PC-9 (cell line): ENCODE results near the gene GOLGA6D. TPM values are rescaled to one million over a fixed set of nuclear protein-coding genes. Genes with fewer than 3 reads are reported as not detected.
"Not testable (repeated sequence)": the region's sequence is repeated elsewhere in the genome, so short reads cannot be mapped to it uniquely, and the experiment has no call there.

Experiments
- BruUV-seq: library from RNA; stranded (reverse); fragments of 400-500 nt; replicated peaks from 2 replicates; lab custom pipeline; 2021; lab: Mats Ljungman, UMichigan
- CTCF ChIA-PET: fragments of 300-600 bp; sonication (Branson Sonifier 250); formaldehyde crosslinking; loops from one replicate; lab custom pipeline; 2022; ENCODE audit warnings: antibody characterized with exemption; lab: Charles Lee
- POLR2A ChIA-PET: fragments of 300-600 bp; sonication (Branson Sonifier 250); formaldehyde crosslinking; loops from one replicate; lab custom pipeline; 2022; ENCODE audit warnings: antibody characterized with exemption; ENCODE audit not compliant: unreplicated experiment; lab: Charles Lee
- DNase-seq, 2 experiments: peaks; one replicate each; pipeline versions ENCODE4 v3.0.0 to v3.0.0-alpha.2; 2015 to 2022; ENCODE audit warnings: mixed read lengths in 1 of 2
- H2AFZ ChIP-seq: fragments of 200-600 bp; sonication (generic); 2 replicates; pipeline ENCODE4 v1.8.1; 2017; ENCODE audit warnings: antibody characterized with exemption
- H3F3A ChIP-seq: fragments of 200-600 bp; sonication (generic); 2 replicates; pipeline ENCODE4 v1.8.1; 2017; ENCODE audit warnings: antibody characterized with exemption, mild to moderate bottlenecking, low read depth; ENCODE audit not compliant: insufficient read depth
- H3K27ac ChIP-seq: fragments of 200-600 bp; sonication (generic); 2 replicates; pipeline ENCODE4 v1.6.1; 2016; ENCODE audit warnings: mixed run types
- H3K27me3 ChIP-seq: fragments of 200-600 bp; sonication (generic); 2 replicates; pipeline ENCODE4 v1.6.1; 2016; ENCODE audit warnings: low read depth, mixed run types; ENCODE audit not compliant: insufficient read depth
- H3K36me3 ChIP-seq: fragments of 200-600 bp; sonication (generic); 2 replicates; pipeline ENCODE4 v1.6.1; 2016; ENCODE audit warnings: low read depth, mixed run types
- H3K4me1 ChIP-seq: fragments of 200-600 bp; sonication (generic); replicated peaks from 2 replicates; pipeline ENCODE4 v1.6.1; 2016; ENCODE audit warnings: mixed run types; ENCODE audit not compliant: insufficient read depth
- H3K4me2 ChIP-seq: fragments of 200-600 bp; sonication (generic); 2 replicates; pipeline ENCODE4 v1.6.1; 2017; ENCODE audit warnings: mixed run types
- H3K4me3 ChIP-seq: fragments of 200-600 bp; sonication (generic); 2 replicates; pipeline ENCODE4 v1.6.1; 2016; ENCODE audit warnings: mixed run types
- H3K79me2 ChIP-seq: fragments of 200-600 bp; sonication (generic); 2 replicates; pipeline ENCODE4 v1.6.1; 2017; ENCODE audit warnings: low read depth, mixed run types
- H3K9me2 ChIP-seq: fragments of 200-600 bp; sonication (generic); 2 replicates; pipeline ENCODE4 v1.8.1; 2017; ENCODE audit warnings: mild to moderate bottlenecking; ENCODE audit not compliant: insufficient read depth
- H3K9me3 ChIP-seq: fragments of 200-600 bp; sonication (generic); 2 replicates; pipeline ENCODE4 v1.8.1; 2016; ENCODE audit warnings: low read depth; ENCODE audit not compliant: insufficient read depth
- H4K20me1 ChIP-seq: fragments of 200-600 bp; sonication (generic); 2 replicates; pipeline ENCODE4 v1.8.1; 2017; ENCODE audit not compliant: insufficient read depth
- EZH2 ChIP-seq: fragments of 200-600 bp; sonication (generic); IDR thresholded peaks from 2 replicates; pipeline ENCODE4 v1.8.0; 2017; ENCODE audit warnings: antibody characterized with exemption, low read depth
- intact Hi-C: fragments of 100-400 bp; cut with micrococcal nuclease; formaldehyde crosslinking; loops from one replicate; pipeline ENCODE4 v1.10.0; 2022; ENCODE audit not compliant: unreplicated experiment
- total RNA-seq: library from RNA; stranded (reverse); gene quantifications from 2 replicates; pipeline ENCODE4 v1.2.3, GENCODE V29; 2021
- TF ChIP-seq, protein P1 (sequence below): fragments of 200-600 bp; sonication (generic); conservative IDR thresholded peaks from 2 replicates; pipeline ENCODE4 v1.6.1; 2017; ENCODE audit warnings: mixed run types, antibody characterized with exemption, mild to moderate bottlenecking, moderate library complexity

The GOLGA6D gene
- total RNA-seq, 1 experiment from 2014 or later, result not detected

DNA sequence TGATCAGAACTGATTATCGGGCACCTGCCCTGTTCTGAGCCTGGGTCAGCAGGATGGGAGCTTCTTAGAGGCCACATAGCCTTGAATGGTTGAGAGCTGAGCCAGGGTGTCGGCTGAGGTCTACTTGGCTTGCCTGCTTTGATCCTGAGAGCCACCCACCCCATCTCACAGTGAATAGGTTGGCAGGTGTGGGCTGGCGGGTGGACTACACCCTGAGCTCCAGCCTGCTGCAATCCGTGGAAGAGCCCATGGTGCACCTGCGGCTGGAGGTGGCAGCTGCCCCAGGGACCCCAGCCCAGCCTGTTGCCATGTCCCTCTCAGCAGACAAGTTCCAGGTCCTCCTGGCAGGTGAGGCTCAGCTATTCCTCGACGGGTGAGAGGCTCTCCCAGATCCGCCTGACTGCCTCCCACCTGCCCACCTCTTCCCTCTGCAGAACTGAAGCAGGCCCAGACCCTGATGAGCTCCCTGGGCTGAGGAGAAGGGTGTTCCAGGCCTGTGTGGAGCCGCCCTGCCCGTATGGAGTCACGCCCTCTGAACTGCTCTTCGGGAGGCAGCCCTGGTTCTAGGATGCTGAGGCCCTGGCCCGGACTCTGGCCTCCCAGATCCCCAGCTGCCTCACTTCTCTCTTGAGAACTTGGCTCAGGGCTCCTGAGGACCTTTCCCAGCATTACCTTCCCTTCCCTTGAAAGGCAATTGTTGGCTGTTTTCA, 57.1 kb downstream of the GOLGA6D start:
- CTCF ChIA-PET, result no interaction called here

DNA sequence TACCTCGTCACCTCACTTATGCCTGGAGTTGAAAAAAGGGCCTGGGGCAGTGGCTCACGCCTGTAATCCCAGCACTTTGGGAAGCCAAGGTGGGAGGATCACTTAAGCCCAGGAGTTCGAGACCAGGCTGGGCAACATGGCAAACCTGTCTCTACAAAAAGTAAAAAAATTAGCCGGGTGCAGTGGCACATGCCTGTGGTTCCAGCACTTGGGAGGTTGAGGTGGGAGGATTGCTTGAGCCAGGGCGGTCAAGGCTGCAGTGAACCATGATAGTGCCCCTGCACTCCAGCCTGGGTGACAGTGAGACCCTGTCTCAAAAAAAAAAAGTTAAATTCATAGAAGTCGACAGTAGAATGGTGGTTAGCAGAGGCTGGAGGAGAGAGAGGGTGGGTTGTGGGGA, 59.6 kb downstream of the GOLGA6D start:
- TF ChIP-seq, protein P1, sequence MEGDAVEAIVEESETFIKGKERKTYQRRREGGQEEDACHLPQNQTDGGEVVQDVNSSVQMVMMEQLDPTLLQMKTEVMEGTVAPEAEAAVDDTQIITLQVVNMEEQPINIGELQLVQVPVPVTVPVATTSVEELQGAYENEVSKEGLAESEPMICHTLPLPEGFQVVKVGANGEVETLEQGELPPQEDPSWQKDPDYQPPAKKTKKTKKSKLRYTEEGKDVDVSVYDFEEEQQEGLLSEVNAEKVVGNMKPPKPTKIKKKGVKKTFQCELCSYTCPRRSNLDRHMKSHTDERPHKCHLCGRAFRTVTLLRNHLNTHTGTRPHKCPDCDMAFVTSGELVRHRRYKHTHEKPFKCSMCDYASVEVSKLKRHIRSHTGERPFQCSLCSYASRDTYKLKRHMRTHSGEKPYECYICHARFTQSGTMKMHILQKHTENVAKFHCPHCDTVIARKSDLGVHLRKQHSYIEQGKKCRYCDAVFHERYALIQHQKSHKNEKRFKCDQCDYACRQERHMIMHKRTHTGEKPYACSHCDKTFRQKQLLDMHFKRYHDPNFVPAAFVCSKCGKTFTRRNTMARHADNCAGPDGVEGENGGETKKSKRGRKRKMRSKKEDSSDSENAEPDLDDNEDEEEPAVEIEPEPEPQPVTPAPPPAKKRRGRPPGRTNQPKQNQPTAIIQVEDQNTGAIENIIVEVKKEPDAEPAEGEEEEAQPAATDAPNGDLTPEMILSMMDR, result no peak
- no peak for TF ChIP-seq EZH2
- POLR2A ChIA-PET, result interaction anchor here (0.7 kb wide), 1 partner anchor 18 kb away, joined by 3 read pairs; no protein-coding TSS in a partner anchor
- Histone ChIP-seq H2AFZ (no peak overlapping the region), H3K4me3 (no peak overlapping the region), H3K9me2 (no peaks in the 10 kb centered on the region), H3K27ac (no peak overlapping the region), H3K4me2 (no peak overlapping the region), H3F3A (peaks cover 3% of the 10 kb centered on the region; the same call in 1 of the 2 replicates), H3K4me1 (no peaks in the 10 kb centered on the region), H4K20me1 (no peaks in the 10 kb centered on the region), H3K9me3 (no peaks in the 10 kb centered on the region), H3K27me3 (no peaks in the 10 kb centered on the region), H3K36me3 (no peaks in the 10 kb centered on the region; the same call in 1 of the 2 replicates), H3K79me2 (no peaks in the 10 kb centered on the region)
- BruUV-seq, result no TSS peak
- no peak for DNase-seq
- intact Hi-C loops, result no loop called here
- CTCF ChIA-PET, result no interaction called here

More for the DNA sequence above, 57.1 kb downstream of the GOLGA6D start:
- peaks cover 10% of the 10 kb centered on the region; the same call in 1 of the 2 replicates for H3K79me2 ChIP-seq
- intact Hi-C loops, result no loop called here
- H3K27ac ChIP-seq, result no peak overlapping the region
- BruUV-seq, result TSS peak; percentile 7
- H3F3A ChIP-seq, result peaks cover 2% of the 10 kb centered on the region; the same call in 1 of the 2 replicates
- no peaks in the 10 kb centered on the region; the same call in 1 of the 2 replicates for H3K36me3 ChIP-seq
- H3K4me2 ChIP-seq, result no peak overlapping the region
- no peaks in the 10 kb centered on the region for H3K27me3 ChIP-seq
- no peaks in the 10 kb centered on the region for H3K9me3 ChIP-seq
- TF ChIP-seq, protein P1, result no peak
- TF ChIP-seq EZH2, result no peak
- POLR2A ChIA-PET, result interaction anchor here (0.6 kb wide), 2 partner anchors 10 to 409 kb away, joined by 19 to 34 read pairs; no protein-coding TSS in a partner anchor
- no peaks in the 10 kb centered on the region for H4K20me1 ChIP-seq
- H2AFZ ChIP-seq, result no peak overlapping the region
- H3K9me2 ChIP-seq, result no peaks in the 10 kb centered on the region
- H3K4me1 ChIP-seq, result peaks cover 13% of the 10 kb centered on the region; the same call in 1 of the 2 replicates
- DNase-seq, result no peak
- H3K4me3 ChIP-seq, result no peak overlapping the region

DNA sequence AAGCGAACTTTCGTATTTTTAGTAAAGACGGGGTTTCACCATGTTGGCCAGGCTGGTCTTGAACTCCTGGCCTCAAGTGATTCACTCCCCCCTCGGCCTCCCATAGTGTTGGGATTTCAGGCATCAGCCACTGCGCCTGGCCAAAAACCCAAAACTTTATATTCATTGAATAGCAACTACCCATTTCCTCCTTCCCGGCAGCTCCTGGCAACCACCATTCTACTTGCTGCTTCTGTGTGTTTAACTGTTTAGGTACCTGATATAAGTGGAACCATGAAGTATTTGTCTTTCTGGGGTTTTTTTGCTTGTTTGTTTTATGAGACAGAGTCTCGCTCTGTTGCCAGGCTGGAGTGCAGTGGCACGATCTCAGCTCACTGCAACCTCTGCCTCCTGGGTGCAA, 61.3 kb downstream of the GOLGA6D start:
- H3K36me3 ChIP-seq, H3K27ac ChIP-seq, H4K20me1 ChIP-seq, POLR2A ChIA-PET, H3K9me2 ChIP-seq, H3K4me2 ChIP-seq, H3K4me3 ChIP-seq, DNase-seq, H3K4me1 ChIP-seq, H3F3A ChIP-seq, BruUV-seq, H2AFZ ChIP-seq, intact Hi-C loops, H3K27me3 ChIP-seq, H3K9me3 ChIP-seq, H3K79me2 ChIP-seq, CTCF ChIA-PET: not testable (repeated sequence)

Other genes with a start within 250 kb of the GOLGA6D start
- 40.8 and 41.3 TPM in 2 replicates for gene C15orf39, start 81.0 kb upstream of the GOLGA6D start, total RNA-seq
- gene GOLGA6C, start 24.5 kb upstream of the GOLGA6D start, total RNA-seq, result not detected in 2 replicates
- gene COMMD4, start 53.2 kb downstream of the GOLGA6D start, total RNA-seq, result 132 and 156 TPM in 2 replicates
- gene NEIL1, start 64.2 kb downstream of the GOLGA6D start, total RNA-seq, result 21.3 and 27.1 TPM in 2 replicates
- 94.3 and 143 TPM in 2 replicates for gene MAN2C1, start 85.8 kb downstream of the GOLGA6D start, total RNA-seq
- 87.0 and 91.8 TPM in 2 replicates for gene SIN3A, start 168.9 kb downstream of the GOLGA6D start, total RNA-seq